OCI-LY7 (cell line): ENCODE results near the gene SPESP1.

ENCODE experiments used
- CTCF ChIP-seq: fragments of 200-600 bp; sonication (generic); conservative IDR thresholded peaks from 2 replicates; pipeline ENCODE4 v1.5.1; 2014; ENCODE audit warnings: mild to moderate bottlenecking, antibody characterized with exemption, low read length, moderate library complexity, mixed read lengths
- EZH2phosphoT487 ChIP-seq: fragments of 200-600 bp; sonication (generic); IDR thresholded peaks from 2 replicates; pipeline ENCODE4 v1.6.1; 2018; ENCODE audit warnings: low read depth, borderline replicate concordance, mild to moderate bottlenecking, mixed run types, antibody characterized with exemption, low read length, moderate library complexity, mixed read lengths

- TF ChIP-seq CTCF (no peak), EZH2phosphoT487 (no peak)
Observed at GRCh38 chr15:68910816-68911215, 19.5 kb upstream of the SPESP1 start.
